HG03469 (cell line): ENCODE data around the gene MROH8.

Source experiments
- ATAC-seq: cut with Tn5 transposase; IDR thresholded peaks from one replicate; pipeline ENCODE4 v1.9.1; 2021; ENCODE audit warnings: mild to moderate bottlenecking, moderate library complexity, moderate number of reproducible peaks; ENCODE audit not compliant: unreplicated experiment

Gene MROH8

GRCh38 chr20:37200376-37200775 is 21.0 kb upstream of the MROH8 start:
- no peak for ATAC-seq

GRCh38 chr20:37198932-37199660 is 19.7 kb upstream of the MROH8 start:
- ATAC-seq: no peak

GRCh38 chr20:37194621-37195417 is 15.5 kb upstream of the MROH8 start:
- no peak for ATAC-seq

DNA sequence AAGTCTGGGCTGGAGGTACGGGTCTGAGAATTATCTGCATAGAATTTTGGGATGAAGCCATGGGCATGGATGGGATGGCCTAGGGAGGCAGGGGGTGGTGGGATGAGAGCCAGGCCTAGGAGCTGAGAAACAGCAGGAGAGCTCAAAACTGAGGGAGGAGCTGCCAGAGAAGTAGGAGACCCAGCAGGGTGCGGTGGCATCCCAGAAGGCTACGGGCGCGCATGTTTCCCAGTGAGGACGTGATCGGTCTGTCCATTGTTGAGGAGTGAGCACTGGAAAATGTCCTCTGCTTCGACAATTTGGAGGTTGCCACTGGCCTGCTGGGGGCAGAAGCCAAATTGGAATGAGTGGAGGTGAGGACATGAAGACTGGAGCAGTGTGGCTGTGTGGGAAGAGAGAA is 14.5 kb upstream of the MROH8 start:
- no peak for ATAC-seq

- ATAC-seq: no peak
These were observed 13.9 kb upstream of the MROH8 start for GRCh38 chr20:37193226-37193625.

DNA sequence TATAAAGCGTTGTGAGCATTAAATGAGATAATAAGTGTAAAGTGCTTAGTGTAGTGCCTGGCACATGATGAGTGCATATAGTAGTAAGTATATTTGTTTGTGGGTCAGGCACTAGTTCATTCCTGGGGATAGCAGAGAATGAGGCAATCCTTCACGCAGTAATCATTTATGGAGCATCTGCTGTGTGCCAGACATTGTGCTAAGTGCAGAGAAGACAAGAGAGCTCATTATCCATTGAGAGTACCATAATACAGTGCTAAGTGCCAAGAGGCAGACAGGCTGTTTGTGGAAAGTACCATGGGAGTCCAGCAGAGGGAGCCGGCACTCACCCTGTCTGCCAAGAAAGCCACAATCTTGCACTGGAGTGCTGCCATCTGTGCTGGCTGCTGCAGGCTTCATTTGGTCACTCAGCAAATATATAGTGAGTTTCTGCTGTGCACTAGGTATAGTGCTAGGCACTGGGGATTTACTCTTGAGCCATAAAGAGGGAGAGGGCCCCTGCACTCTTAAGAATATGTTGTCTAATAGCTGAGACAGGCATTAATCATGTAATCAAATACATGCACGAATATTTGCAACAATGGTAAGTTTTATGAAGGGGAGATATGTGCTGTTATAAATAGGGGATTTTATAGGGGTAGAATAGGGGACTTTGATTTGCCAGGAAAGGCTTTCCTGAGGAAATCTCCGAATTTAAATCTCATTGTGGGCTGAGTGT is 12.9 kb upstream of the MROH8 start:
- ATAC-seq: no peak

- no peak for ATAC-seq
These were observed 11.2 kb upstream of the MROH8 start for GRCh38 chr20:37190354-37191112.

DNA sequence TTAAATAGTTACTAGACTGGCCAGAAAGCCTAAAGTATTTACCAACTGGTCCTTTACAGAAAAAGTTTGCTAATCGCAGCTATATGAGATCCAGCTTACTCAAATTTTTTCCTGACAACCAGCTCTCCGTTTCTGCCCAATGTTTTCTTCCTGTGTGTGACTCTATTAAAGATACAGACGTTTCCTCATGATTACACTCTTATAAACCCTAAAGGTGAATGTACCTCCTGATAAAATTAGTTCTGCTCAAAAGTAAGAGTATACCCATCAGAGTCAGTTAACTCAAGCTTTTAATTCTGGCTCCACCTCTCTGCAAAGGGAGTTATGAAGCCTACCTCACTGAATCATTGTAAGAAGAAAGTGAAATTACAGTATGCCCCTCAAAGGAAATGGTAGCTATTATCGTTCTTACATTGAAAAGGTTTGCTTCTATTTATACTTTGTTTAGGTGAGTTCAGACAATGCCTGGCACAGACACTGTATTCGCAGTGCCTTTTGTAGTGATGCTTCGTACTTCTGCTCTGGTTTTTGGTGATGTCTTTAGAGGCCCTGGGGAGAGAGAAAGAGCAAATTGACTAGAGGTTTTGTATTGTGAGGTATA is 10.2 kb upstream of the MROH8 start:
- ATAC-seq: no peak

DNA sequence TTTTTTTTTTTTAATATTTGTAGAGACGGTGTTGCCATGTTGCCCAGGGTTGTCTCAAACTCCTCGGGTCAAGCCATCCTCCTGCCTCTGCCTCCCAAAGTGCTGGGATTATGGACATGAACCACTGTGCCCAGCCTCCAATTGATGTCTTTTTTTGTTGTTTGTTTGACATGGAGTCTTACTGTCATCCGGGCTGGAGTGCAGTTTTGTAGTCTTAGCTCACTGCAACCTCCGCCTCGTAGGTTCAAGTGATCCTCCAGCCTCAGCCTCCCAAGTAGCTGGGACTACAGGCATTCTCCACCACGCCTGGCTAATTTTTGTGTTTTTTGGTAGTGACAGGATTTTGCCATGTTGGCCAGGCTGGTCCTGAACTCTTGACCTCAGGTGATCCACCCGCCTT is 9.4 kb upstream of the MROH8 start:
- no peak for ATAC-seq

DNA sequence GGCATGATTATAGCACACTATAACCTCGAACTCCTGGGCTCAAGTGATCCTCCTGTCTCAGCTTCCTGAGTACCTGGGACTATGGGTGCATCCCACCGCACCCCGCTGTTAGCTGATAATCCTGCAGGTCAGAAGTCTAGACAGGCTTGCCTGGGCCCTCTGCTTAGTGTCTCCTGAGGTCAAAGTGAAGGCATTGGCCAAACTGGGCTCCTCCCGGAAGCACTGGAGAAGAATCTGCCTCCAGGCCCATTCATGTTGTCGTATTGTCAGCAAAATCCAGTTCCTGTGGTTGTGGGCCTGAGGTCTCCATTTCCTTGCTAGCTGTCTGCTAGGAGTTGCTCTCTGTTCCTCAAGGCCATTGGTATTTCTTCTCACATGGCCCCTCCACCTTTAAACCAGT is 6.3 kb upstream of the MROH8 start:
- no peak for ATAC-seq

- ATAC-seq: no peak
These were observed 556 bp upstream of the MROH8 start for GRCh38 chr20:37179683-37180524.

DNA sequence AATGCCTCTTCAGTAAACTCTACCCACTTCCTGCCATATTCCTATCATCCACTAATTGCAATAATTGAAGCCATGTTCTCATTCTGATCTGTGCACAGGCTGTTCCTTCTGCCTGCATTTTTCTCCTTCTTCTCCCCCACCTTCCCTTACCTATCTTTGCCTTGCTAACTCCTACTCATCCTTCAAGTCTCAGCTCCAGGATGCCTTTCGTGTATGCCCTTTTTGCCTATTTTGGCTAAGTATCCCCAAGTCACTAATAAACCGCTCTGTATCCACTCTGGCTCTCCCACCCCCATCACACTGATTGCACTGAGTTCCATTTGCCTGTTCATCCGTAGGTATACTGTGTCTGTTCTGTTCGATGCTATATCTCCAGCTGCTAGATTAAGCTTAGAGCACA is 6.5 kb downstream of the MROH8 start:
- no peak for ATAC-seq

- ATAC-seq: no peak
These were observed 12.5 kb downstream of the MROH8 start for GRCh38 chr20:37166867-37167266.

DNA sequence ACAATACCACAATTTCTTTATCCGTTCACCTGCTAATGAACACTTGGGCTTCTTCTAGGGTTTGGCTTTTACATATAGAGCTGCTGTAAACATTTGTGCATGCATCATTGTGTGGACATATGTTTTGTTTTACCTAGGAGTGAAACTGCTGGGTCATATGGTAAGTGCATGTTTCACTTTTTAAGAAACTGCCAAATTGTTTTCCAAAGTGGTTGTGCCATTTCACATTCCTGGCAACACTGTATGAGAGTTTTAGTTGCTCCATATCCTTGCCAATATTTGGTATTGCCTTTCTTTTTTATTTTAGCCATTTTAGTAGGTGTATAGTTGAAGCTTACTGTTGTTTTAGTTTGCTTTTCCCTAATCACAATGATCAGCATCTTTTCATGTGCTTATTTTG is 14.3 kb downstream of the MROH8 start:
- no peak for ATAC-seq

- ATAC-seq: no peak
These were observed 15.4 kb downstream of the MROH8 start for GRCh38 chr20:37163832-37164554.

GRCh38 chr20:37162646-37163045 is 16.7 kb downstream of the MROH8 start:
- no peak for ATAC-seq

DNA sequence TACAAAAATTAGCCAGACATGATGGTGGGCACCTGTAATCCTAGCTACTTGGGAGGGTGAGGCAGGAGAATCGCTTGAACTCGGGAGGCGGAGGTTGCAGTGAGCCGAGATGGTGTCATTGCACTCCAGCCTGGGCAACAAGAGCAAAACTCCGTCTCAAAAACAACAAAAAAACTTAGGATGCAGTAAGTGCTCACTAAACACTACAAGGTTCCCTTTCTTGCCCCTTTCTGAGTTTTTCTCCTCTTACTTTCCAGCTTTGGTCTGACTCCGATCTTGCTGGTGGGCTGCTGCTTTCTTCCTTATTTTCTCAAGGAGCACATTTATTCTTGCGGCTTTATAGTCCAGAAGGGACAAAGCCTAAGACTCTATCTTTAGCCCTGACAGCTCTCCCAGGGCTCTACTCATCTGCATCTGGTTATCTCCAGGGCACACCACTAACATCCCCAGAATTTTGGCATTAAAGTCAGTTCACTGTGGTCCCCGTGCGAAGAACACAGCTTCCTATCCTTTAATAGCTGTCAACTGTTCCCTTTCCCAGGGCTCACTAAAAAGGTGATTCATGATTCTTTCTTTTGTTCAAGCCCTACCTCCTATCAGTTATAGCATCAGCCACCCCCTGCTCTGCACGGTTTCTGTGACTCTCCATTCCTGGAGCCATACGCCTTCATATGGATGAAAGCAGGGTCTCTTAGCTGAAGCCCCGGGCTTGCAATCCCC is 17.4 kb downstream of the MROH8 start:
- no peak for ATAC-seq

GRCh38 chr20:37160683-37161082 is 18.7 kb downstream of the MROH8 start:
- ATAC-seq: no peak
